Measurements from ENCODE around the gene TAOK3.

The TAOK3 gene

DNA sequence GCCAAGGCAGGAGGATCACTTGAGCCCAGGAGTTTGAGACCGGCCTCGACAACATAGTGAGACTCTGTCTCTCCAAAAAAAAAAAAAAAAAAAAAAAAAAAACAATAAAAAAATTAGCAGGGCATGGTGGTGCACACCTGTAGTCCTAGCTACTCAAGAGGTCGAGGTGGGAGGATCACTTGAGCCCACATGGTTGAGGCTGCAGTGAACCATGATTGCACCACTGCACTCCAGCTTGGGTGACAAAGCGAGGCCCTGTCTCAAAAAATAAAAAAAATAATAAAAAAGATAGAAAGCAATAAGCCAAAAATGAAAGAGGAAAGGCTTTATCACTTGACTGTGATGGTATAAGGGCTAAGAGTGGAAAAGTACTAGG is 247.0 kb downstream of the TAOK3 start:
- Histone ChIP-seq H3K4me1 (ENCODE audit: low read length) (no peaks in the 10 kb centered on the region), H3K27ac (ENCODE audit: low read length) (no peak overlapping the region), H3K36me3 (replicated peaks; ENCODE audit: insufficient read depth, low read length) (no peaks in the 10 kb centered on the region), H4K20me1 (ENCODE audit: insufficient read depth, low read length) (no peaks in the 10 kb centered on the region), H3K9me3 (replicated peaks; ENCODE audit: insufficient read depth, low read length) (no peaks in the 10 kb centered on the region), H2AFZ (ENCODE audit: low read length) (no peak overlapping the region), H3F3A (ENCODE audit: insufficient read depth, low read length) (no peaks in the 10 kb centered on the region), H3K4me3 (ENCODE audit: low read length) (no peak overlapping the region), H3K9me2 (replicated peaks; ENCODE audit: insufficient read depth, low read length) (no peaks in the 10 kb centered on the region), H3K27me3 (replicated peaks; ENCODE audit: insufficient read depth, low read length) (no peaks in the 10 kb centered on the region), H3K9ac (ENCODE audit: low read length) (no peak overlapping the region), H3K79me2 (ENCODE audit: low read length) (no peaks in the 10 kb centered on the region), H3K4me2 (ENCODE audit: low read depth, low read length) (no peak overlapping the region)
- no peak for TF ChIP-seq EZH2 (optimal IDR thresholded peaks at IDR 0.05; ENCODE audit: low read depth, low read length)
- no peak for TF ChIP-seq EZH2phosphoT487 (IDR thresholded peaks at IDR 0.05; ENCODE audit: low read length)
- TF ChIP-seq, protein P1, sequence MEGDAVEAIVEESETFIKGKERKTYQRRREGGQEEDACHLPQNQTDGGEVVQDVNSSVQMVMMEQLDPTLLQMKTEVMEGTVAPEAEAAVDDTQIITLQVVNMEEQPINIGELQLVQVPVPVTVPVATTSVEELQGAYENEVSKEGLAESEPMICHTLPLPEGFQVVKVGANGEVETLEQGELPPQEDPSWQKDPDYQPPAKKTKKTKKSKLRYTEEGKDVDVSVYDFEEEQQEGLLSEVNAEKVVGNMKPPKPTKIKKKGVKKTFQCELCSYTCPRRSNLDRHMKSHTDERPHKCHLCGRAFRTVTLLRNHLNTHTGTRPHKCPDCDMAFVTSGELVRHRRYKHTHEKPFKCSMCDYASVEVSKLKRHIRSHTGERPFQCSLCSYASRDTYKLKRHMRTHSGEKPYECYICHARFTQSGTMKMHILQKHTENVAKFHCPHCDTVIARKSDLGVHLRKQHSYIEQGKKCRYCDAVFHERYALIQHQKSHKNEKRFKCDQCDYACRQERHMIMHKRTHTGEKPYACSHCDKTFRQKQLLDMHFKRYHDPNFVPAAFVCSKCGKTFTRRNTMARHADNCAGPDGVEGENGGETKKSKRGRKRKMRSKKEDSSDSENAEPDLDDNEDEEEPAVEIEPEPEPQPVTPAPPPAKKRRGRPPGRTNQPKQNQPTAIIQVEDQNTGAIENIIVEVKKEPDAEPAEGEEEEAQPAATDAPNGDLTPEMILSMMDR (IDR thresholded peaks at IDR 0.05; ENCODE audit: low read length) = no peak
- no peak for DNase-seq

DNA sequence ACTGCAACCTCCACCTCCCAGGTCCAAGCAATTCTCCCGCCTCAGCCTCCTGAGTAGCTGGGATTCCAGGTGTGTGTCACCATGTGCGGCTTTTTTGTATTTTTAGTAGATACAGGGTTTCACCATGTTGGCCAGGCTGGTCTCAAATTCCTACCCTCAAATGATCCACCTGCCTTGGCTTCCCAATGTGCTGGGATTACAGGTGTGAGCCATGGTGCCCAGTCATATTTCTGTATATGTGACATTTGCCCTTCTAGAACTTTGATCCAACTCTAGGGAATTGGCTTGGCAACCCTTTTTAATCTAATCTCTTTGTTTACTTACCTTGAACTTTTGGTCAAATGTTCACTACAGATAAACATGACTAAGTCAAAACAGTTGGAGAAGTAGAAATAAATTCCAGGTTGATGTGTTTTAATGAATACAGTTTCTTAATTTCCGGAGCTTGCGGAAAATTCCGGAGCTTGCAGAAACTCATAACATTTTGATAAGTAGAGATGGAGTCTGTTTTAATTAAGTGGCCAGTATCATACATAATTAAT is 248.3 kb downstream of the TAOK3 start:
- Histone ChIP-seq H3K27ac (ENCODE audit: low read length) (no peak overlapping the region), H3K9ac (ENCODE audit: low read length) (no peak overlapping the region), H4K20me1 (ENCODE audit: insufficient read depth, low read length) (no peaks in the 10 kb centered on the region), H3K79me2 (ENCODE audit: low read length) (no peaks in the 10 kb centered on the region), H3F3A (ENCODE audit: insufficient read depth, low read length) (no peaks in the 10 kb centered on the region), H3K4me1 (ENCODE audit: low read length) (no peaks in the 10 kb centered on the region), H3K27me3 (replicated peaks; ENCODE audit: insufficient read depth, low read length) (no peaks in the 10 kb centered on the region), H3K4me3 (ENCODE audit: low read length) (no peak overlapping the region), H2AFZ (ENCODE audit: low read length) (no peak overlapping the region), H3K9me2 (replicated peaks; ENCODE audit: insufficient read depth, low read length) (no peaks in the 10 kb centered on the region), H3K36me3 (replicated peaks; ENCODE audit: insufficient read depth, low read length) (no peaks in the 10 kb centered on the region), H3K4me2 (ENCODE audit: low read depth, low read length) (no peak overlapping the region), H3K9me3 (replicated peaks; ENCODE audit: insufficient read depth, low read length) (no peaks in the 10 kb centered on the region)
- DNase-seq = no peak
- no peak for TF ChIP-seq EZH2phosphoT487 (IDR thresholded peaks at IDR 0.05; ENCODE audit: low read length)
- TF ChIP-seq, protein P1 (IDR thresholded peaks at IDR 0.05; ENCODE audit: low read length) = no peak
- TF ChIP-seq EZH2 (optimal IDR thresholded peaks at IDR 0.05; ENCODE audit: low read depth, low read length) = no peak

DNA sequence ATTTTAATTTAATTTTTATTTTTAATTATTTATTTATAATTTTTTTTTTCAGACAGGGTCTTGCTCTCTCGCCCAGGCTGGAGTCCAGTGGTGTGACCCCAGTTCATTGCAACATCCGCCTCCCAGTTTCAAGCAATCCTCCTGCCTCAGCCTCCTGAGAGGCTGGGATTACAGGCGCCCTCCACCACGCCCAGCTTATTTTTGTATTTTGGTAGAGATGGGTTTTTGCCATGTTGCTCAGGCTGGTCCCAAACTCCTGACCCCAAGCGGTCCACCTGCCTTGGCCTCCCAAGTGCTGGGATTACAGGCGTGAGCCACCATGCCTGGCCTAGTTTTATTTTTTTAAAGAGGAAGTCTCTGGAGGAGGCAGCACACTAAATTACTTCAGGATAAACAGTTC is 250.4 kb downstream of the TAOK3 start:
- H3K27ac ChIP-seq (ENCODE audit: low read length) = no peak overlapping the region
- no peaks in the 10 kb centered on the region for H3K36me3 ChIP-seq (replicated peaks; ENCODE audit: insufficient read depth, low read length)

More for the DNA sequence above, 250.4 kb downstream of the TAOK3 start:
- no peak overlapping the region for H3K4me2 ChIP-seq (ENCODE audit: low read depth, low read length)
- no peak overlapping the region for H2AFZ ChIP-seq (ENCODE audit: low read length)
- no peak overlapping the region for H3K9ac ChIP-seq (ENCODE audit: low read length)
- no peaks in the 10 kb centered on the region for H3K9me3 ChIP-seq (replicated peaks; ENCODE audit: insufficient read depth, low read length)
- no peaks in the 10 kb centered on the region for H3F3A ChIP-seq (ENCODE audit: insufficient read depth, low read length)
- no peaks in the 10 kb centered on the region for H3K9me2 ChIP-seq (replicated peaks; ENCODE audit: insufficient read depth, low read length)
- no peaks in the 10 kb centered on the region for H3K4me1 ChIP-seq (ENCODE audit: low read length)
- H3K4me3 ChIP-seq (ENCODE audit: low read length) = no peak overlapping the region
- no peaks in the 10 kb centered on the region for H3K27me3 ChIP-seq (replicated peaks; ENCODE audit: insufficient read depth, low read length)
- no peak for DNase-seq
- TF ChIP-seq, protein P1 (IDR thresholded peaks at IDR 0.05; ENCODE audit: low read length) = no peak
- H3K79me2 ChIP-seq (ENCODE audit: low read length) = no peaks in the 10 kb centered on the region
- no peaks in the 10 kb centered on the region for H4K20me1 ChIP-seq (ENCODE audit: insufficient read depth, low read length)
